Loucy (cell line): ENCODE results near the gene ZNF420.

ENCODE experiments used
- CTCF ChIP-seq: fragments of 200-600 bp; sonication (generic); conservative IDR thresholded peaks from 2 replicates; pipeline ENCODE4 v1.5.1; 2014; ENCODE audit warnings: mild to moderate bottlenecking, antibody characterized with exemption, low read length
- EZH2phosphoT487 ChIP-seq: fragments of 200-600 bp; IDR thresholded peaks from 2 replicates; pipeline ENCODE4 v1.6.1; 2018; ENCODE audit warnings: antibody characterized with exemption, mild to moderate bottlenecking, moderate library complexity, borderline replicate concordance

- no peak for TF ChIP-seq CTCF
- no peak for TF ChIP-seq EZH2phosphoT487
Measured at GRCh38 chr19:37087110-37087509, 8.9 kb downstream of the ZNF420 start.
